IMR-90 (cell line): ENCODE data around the gene MAPK9. TPM values are rescaled to one million over a fixed set of nuclear protein-coding genes. Genes with fewer than 3 reads are reported as not detected.

Source experiments
- ATAC-seq: fragments of 200-7000 bp; cut with Tn5 transposase; 2 replicates; pipeline ENCODE4 v1.9.1; 2020; ENCODE audit warnings: low read depth, mild to moderate bottlenecking, moderate library complexity
- BruUV-seq: library from RNA; stranded (reverse); fragments of 400-500 nt; replicated peaks from 2 replicates; lab custom pipeline; 2021; lab: Mats Ljungman, UMichigan
- CTCF ChIA-PET: fragments of 300-600 bp; formaldehyde crosslinking; extraction: SDS; loops from one replicate; lab custom pipeline; 2021; ENCODE audit warnings: antibody characterized with exemption; lab: Yijun Ruan, JAX
- POLR2A ChIA-PET: fragments of 300-600 bp; sonication (Branson Sonifier 250); formaldehyde crosslinking; loops from one replicate; lab custom pipeline; 2022; ENCODE audit warnings: antibody characterized with exemption; ENCODE audit not compliant: unreplicated experiment; lab: Charles Lee
- DNase-seq: peaks from one replicate; pipeline ENCODE4 v3.0.0; 2013
- H2AFZ ChIP-seq: replicated peaks from 2 replicates; pipeline ENCODE3; 2013; ENCODE audit warnings: low read length, mild to moderate bottlenecking; ENCODE audit not compliant: poor library complexity
- H2AK5ac ChIP-seq: 2 replicates; pipeline ENCODE4 v1.6.1; 2013; ENCODE audit warnings: low read depth, low read length, inconsistent platforms
- H2AK9ac ChIP-seq: replicated peaks from 2 replicates; pipeline ENCODE3; 2013; ENCODE audit warnings: mild to moderate bottlenecking, low read depth, low read length, moderate library complexity; ENCODE audit not compliant: poor library complexity
- H2BK120ac ChIP-seq: 2 replicates; pipeline ENCODE4 v1.6.1; 2013; ENCODE audit warnings: low read depth, low read length, inconsistent platforms
- H2BK15ac ChIP-seq: 3 replicates; pipeline ENCODE4 v1.6.1; 2013; ENCODE audit warnings: low read depth, low read length, inconsistent platforms
- H2BK20ac ChIP-seq: 2 replicates; pipeline ENCODE4 v1.6.1; 2013; ENCODE audit warnings: low read depth, mild to moderate bottlenecking, inconsistent platforms, low read length, moderate library complexity
- H2BK5ac ChIP-seq: 2 replicates; pipeline ENCODE4 v1.6.1; 2013; ENCODE audit warnings: mild to moderate bottlenecking, low read depth, low read length, inconsistent platforms; ENCODE audit not compliant: poor library complexity, severe bottlenecking
- H3K14ac ChIP-seq: replicated peaks from 2 replicates; pipeline ENCODE4 v1.6.1; 2013; ENCODE audit warnings: low read depth, low read length, inconsistent platforms
- H3K18ac ChIP-seq: 2 replicates; pipeline ENCODE4 v1.6.1; 2013; ENCODE audit warnings: low read depth, low read length, control low read depth
- H3K23ac ChIP-seq: 2 replicates; pipeline ENCODE4 v1.6.1; 2013; ENCODE audit warnings: low read depth, low read length, inconsistent platforms
- H3K27ac ChIP-seq: 2 replicates; pipeline ENCODE4 v1.5.1; 2013; ENCODE audit warnings: mild to moderate bottlenecking, control low read depth, low read length; ENCODE audit not compliant: insufficient read depth
- H3K27me3 ChIP-seq: 2 replicates; pipeline ENCODE4 v1.6.1; 2013; ENCODE audit warnings: low read length; ENCODE audit not compliant: control insufficient read depth, insufficient read depth
- H3K36me3 ChIP-seq: 2 replicates; pipeline ENCODE4 v1.6.1; 2013; ENCODE audit warnings: low read length, mixed read lengths; ENCODE audit not compliant: control insufficient read depth, insufficient read depth
- H3K4ac ChIP-seq: 2 replicates; pipeline ENCODE4 v1.6.1; 2013; ENCODE audit warnings: low read depth, low read length, inconsistent platforms
- H3K4me1 ChIP-seq: 2 replicates; pipeline ENCODE4 v1.6.1; 2013; ENCODE audit warnings: low read length, mixed read lengths; ENCODE audit not compliant: control insufficient read depth, insufficient read depth
- H3K4me2 ChIP-seq: 2 replicates; pipeline ENCODE4 v1.6.1; 2013; ENCODE audit warnings: low read depth, mild to moderate bottlenecking, control low read depth, low read length, moderate library complexity
- H3K4me3 ChIP-seq: 2 replicates; pipeline ENCODE4 v1.5.1; 2013; ENCODE audit warnings: low read depth, mild to moderate bottlenecking, control low read depth, low read length, moderate library complexity; ENCODE audit not compliant: insufficient read depth
- H3K56ac ChIP-seq: 2 replicates; pipeline ENCODE4 v1.6.1; 2013; ENCODE audit warnings: low read length, inconsistent platforms; ENCODE audit not compliant: insufficient read depth; ENCODE audit errors: extremely low read depth
- H3K79me1 ChIP-seq, 2 experiments: 2 replicates each; pipeline ENCODE4 v1.6.1; 2013; ENCODE audit warnings: low read length in 2 of 2, inconsistent platforms in 1 of 2, low read depth in 1 of 2
- H3K9ac ChIP-seq: 2 replicates; pipeline ENCODE4 v1.6.1; 2013; ENCODE audit warnings: low read depth, low read length, control low read depth
- H3K9me1 ChIP-seq: 2 replicates; pipeline ENCODE4 v1.6.1; 2013; ENCODE audit warnings: low read length, inconsistent platforms; ENCODE audit not compliant: insufficient read depth
- H3K9me3 ChIP-seq: 2 replicates; pipeline ENCODE4 v1.6.1; 2013; ENCODE audit warnings: low read length; ENCODE audit not compliant: control insufficient read depth, insufficient read depth
- H4K20me1 ChIP-seq: 2 replicates; pipeline ENCODE4 v1.6.1; 2013; ENCODE audit warnings: low read length, inconsistent platforms; ENCODE audit not compliant: insufficient read depth
- H4K5ac ChIP-seq: 2 replicates; pipeline ENCODE4 v1.6.1; 2013; ENCODE audit warnings: mild to moderate bottlenecking, low read depth, low read length, control low read depth
- H4K8ac ChIP-seq, 2 experiments: 2 replicates each; pipeline ENCODE4 v1.6.1; 2013; ENCODE audit warnings: low read depth in 2 of 2, low read length in 2 of 2, control low read depth in 1 of 2, inconsistent platforms in 1 of 2
- H4K91ac ChIP-seq: 2 replicates; pipeline ENCODE4 v1.6.1; 2013; ENCODE audit warnings: low read depth, low read length, inconsistent platforms; ENCODE audit not compliant: insufficient read depth
- BHLHE40 ChIP-seq: fragments of 150-350 bp; IDR thresholded peaks from 2 replicates; pipeline ENCODE4 v1.6.1; 2016; ENCODE audit warnings: mild to moderate bottlenecking, low read depth, low read length
- CEBPB ChIP-seq: IDR thresholded peaks from 2 replicates; pipeline ENCODE4 v1.6.1; 2012; ENCODE audit warnings: low read depth, low read length, improper control_type of control experiment
- CHD1 ChIP-seq: IDR thresholded peaks from 2 replicates; pipeline ENCODE4 v1.6.1; 2012; ENCODE audit warnings: low read depth, low read length, improper control_type of control experiment
- FOS ChIP-seq: fragments of 150-350 bp; IDR thresholded peaks from 2 replicates; pipeline ENCODE4 v1.6.1; 2016; ENCODE audit warnings: low read depth, low read length
- MAFK ChIP-seq: IDR thresholded peaks from 2 replicates; pipeline ENCODE4 v1.6.1; 2012; ENCODE audit warnings: low read depth, low read length, improper control_type of control experiment
- MAZ ChIP-seq: IDR thresholded peaks from 2 replicates; pipeline ENCODE4 v1.6.1; 2012; ENCODE audit warnings: low read depth, mild to moderate bottlenecking, low read length, improper control_type of control experiment, moderate library complexity, borderline replicate concordance
- NFE2L2 ChIP-seq: fragments of 150-350 bp; IDR thresholded peaks from 2 replicates; pipeline ENCODE4 v1.6.1; 2016; ENCODE audit warnings: low read depth, mild to moderate bottlenecking, low read length
- POLR2A ChIP-seq: IDR thresholded peaks from 2 replicates; pipeline ENCODE4 v1.6.1; 2012; ENCODE audit warnings: mild to moderate bottlenecking, low read depth, low read length
- RCOR1 ChIP-seq: IDR thresholded peaks from 2 replicates; pipeline ENCODE4 v1.6.1; 2012; ENCODE audit warnings: mild to moderate bottlenecking, low read length, improper control_type of control experiment; ENCODE audit not compliant: insufficient replicate concordance
- SMC3 ChIP-seq: fragments of 150-350 bp; IDR thresholded peaks from 2 replicates; pipeline ENCODE4 v1.6.1; 2016; ENCODE audit warnings: low read depth, mild to moderate bottlenecking, antibody characterized with exemption, low read length, moderate library complexity
- WGBS, 2 experiments: methylation state at CpG; one replicate each; pipeline versions ENCODE4 v1.1.5 to v1.1.7; 2013; ENCODE audit warnings: missing lambda C conversion rate in 2 of 2; ENCODE audit not compliant: insufficient read length in 1 of 2; ENCODE audit errors: extremely low coverage in 2 of 2; 5-methylcytosine and 5-hydroxymethylcytosine counted together
- dilution Hi-C: fragments of 300-500 bp; cut with HindIII; formaldehyde crosslinking; loops from one replicate; pipeline ENCODE4 v1.14.3; 2018; ENCODE audit warnings: low sequenced_read_pairs; ENCODE audit not compliant: unreplicated experiment
- in situ Hi-C: fragments of 300-500 bp; cut with MboI; formaldehyde crosslinking; loops from 3 replicates; pipeline ENCODE4 v1.14.3; 2019; ENCODE audit warnings: low sequenced_read_pairs, inconsistent platforms, mixed read lengths
- intact Hi-C: fragments of 100-400 bp; cut with micrococcal nuclease; formaldehyde crosslinking; loops from 2 replicates; pipeline ENCODE4 v1.10.0; 2022
- polyA plus RNA-seq, 3 experiments: library from polyadenylated mRNA; depleted of rRNA; stranded (reverse); fragments of >200 nt; gene quantifications; 2 replicates each; pipeline ENCODE4 v1.2.3, GENCODE V29; 2012; ENCODE audit warnings: low replicate concordance in 1 of 3
- total RNA-seq: library from RNA; depleted of rRNA; stranded (reverse); fragments of >200 nt; gene quantifications from 2 replicates; pipeline ENCODE4 v1.2.3, GENCODE V29; 2012
- TF ChIP-seq, protein P1 (sequence below): fragments of 150-350 bp; IDR thresholded peaks from 2 replicates; pipeline ENCODE4 v1.6.1; 2017; ENCODE audit warnings: mild to moderate bottlenecking, antibody characterized with exemption, low read length, low read depth
- TF ChIP-seq, protein P2 (sequence below): fragments of 150-350 bp; IDR thresholded peaks from 2 replicates; pipeline ENCODE4 v1.6.1; 2016; ENCODE audit warnings: low read depth, mild to moderate bottlenecking, low read length, moderate library complexity, borderline replicate concordance
- TF ChIP-seq, protein P3 (sequence below): conservative IDR thresholded peaks from 2 replicates; pipeline ENCODE4 v1.5.1; 2012; ENCODE audit warnings: mild to moderate bottlenecking, low read depth, low read length, improper control_type of control experiment

Gene MAPK9
- total and polyA plus RNA-seq, 2 of the 4 experiments (the other 2 are of a cell fraction), result 22.9 to 23.3 TPM

DNA sequence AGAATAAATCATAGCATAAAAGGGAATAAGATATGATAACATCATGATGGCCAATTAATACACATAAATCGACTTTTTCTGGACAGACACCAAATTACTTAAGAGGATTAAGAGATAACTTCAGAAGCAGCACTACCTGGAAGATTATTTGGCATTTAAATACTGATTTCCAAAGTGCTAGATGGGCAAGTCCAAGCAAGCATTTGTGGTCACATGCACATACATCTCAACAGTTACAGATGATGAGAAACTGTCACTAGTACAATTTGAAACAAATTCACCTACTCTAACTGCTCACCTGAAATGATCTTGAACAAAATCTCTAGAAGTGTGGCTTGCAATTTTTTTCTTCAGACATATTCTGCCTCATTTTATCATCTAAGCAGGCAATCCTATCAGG is 56.0 kb downstream of the MAPK9 start:
- no peak for TF ChIP-seq BHLHE40
- TF ChIP-seq FOS, result no peak
- no peak for TF ChIP-seq CEBPB
- TF ChIP-seq, protein P1, sequence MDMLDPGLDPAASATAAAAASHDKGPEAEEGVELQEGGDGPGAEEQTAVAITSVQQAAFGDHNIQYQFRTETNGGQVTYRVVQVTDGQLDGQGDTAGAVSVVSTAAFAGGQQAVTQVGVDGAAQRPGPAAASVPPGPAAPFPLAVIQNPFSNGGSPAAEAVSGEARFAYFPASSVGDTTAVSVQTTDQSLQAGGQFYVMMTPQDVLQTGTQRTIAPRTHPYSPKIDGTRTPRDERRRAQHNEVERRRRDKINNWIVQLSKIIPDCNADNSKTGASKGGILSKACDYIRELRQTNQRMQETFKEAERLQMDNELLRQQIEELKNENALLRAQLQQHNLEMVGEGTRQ, result no peak
- no peak for TF ChIP-seq MAFK
- TF ChIP-seq NFE2L2, result no peak
- TF ChIP-seq, protein P2, sequence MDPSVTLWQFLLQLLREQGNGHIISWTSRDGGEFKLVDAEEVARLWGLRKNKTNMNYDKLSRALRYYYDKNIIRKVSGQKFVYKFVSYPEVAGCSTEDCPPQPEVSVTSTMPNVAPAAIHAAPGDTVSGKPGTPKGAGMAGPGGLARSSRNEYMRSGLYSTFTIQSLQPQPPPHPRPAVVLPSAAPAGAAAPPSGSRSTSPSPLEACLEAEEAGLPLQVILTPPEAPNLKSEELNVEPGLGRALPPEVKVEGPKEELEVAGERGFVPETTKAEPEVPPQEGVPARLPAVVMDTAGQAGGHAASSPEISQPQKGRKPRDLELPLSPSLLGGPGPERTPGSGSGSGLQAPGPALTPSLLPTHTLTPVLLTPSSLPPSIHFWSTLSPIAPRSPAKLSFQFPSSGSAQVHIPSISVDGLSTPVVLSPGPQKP, result no peak
- no peak for TF ChIP-seq POLR2A
- no peak for TF ChIP-seq CHD1
- TF ChIP-seq, protein P3, sequence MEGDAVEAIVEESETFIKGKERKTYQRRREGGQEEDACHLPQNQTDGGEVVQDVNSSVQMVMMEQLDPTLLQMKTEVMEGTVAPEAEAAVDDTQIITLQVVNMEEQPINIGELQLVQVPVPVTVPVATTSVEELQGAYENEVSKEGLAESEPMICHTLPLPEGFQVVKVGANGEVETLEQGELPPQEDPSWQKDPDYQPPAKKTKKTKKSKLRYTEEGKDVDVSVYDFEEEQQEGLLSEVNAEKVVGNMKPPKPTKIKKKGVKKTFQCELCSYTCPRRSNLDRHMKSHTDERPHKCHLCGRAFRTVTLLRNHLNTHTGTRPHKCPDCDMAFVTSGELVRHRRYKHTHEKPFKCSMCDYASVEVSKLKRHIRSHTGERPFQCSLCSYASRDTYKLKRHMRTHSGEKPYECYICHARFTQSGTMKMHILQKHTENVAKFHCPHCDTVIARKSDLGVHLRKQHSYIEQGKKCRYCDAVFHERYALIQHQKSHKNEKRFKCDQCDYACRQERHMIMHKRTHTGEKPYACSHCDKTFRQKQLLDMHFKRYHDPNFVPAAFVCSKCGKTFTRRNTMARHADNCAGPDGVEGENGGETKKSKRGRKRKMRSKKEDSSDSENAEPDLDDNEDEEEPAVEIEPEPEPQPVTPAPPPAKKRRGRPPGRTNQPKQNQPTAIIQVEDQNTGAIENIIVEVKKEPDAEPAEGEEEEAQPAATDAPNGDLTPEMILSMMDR, result no peak
- no peak for TF ChIP-seq SMC3
- TF ChIP-seq RCOR1, result no peak
- no peak for TF ChIP-seq MAZ
- no peak overlapping the region for H2BK20ac ChIP-seq
- H4K5ac ChIP-seq, result no peak overlapping the region
- H3K9me3 ChIP-seq, result 0 out of 2 replicates have a peak, but pooled peaks cover 2% of the 10 kb centered on the region
- H3K9ac ChIP-seq, result no peak overlapping the region
- in situ Hi-C loops (no loop called here), dilution Hi-C loops (no loop called here), intact Hi-C loops (no loop called here)
- H3K4ac ChIP-seq, result no peak overlapping the region
- H3K56ac ChIP-seq, result no peak overlapping the region
- H3K9me1 ChIP-seq, result no peaks in the 10 kb centered on the region; the same call in 1 of the 2 replicates
- H2BK15ac ChIP-seq, result no peak overlapping the region
- ChIA-PET CTCF (interaction anchor here (1.0 kb wide), 1 partner anchor 26 kb away, joined by 5 read pairs; the partner anchor contains the start of gene RASGEF1C), POLR2A (interaction anchor here (0.5 kb wide), 1 partner anchor 45 kb away, joined by 4 read pairs; no protein-coding TSS in a partner anchor)
- no peak overlapping the region for H3K4me3 ChIP-seq
- no peak overlapping the region for H3K27ac ChIP-seq
- no peaks in the 10 kb centered on the region for H3K79me1 ChIP-seq
- H4K91ac ChIP-seq, result no peak overlapping the region
- no peak overlapping the region for H4K8ac ChIP-seq
- H3K4me1 ChIP-seq, result no peaks in the 10 kb centered on the region
- no peak overlapping the region for H3K4me2 ChIP-seq
- no TSS peak for BruUV-seq
- H2AK5ac ChIP-seq, result no peak overlapping the region
- no peak overlapping the region for H2BK120ac ChIP-seq
- H3K27me3 ChIP-seq, result no peaks in the 10 kb centered on the region
- H2AFZ ChIP-seq, result no peak overlapping the region
- no peak overlapping the region for H3K14ac ChIP-seq
- H3K23ac ChIP-seq, result no peak overlapping the region
- H3K36me3 ChIP-seq, result peaks cover 36% of the 10 kb centered on the region
- no peak overlapping the region for H2BK5ac ChIP-seq
- no peak overlapping the region for H2AK9ac ChIP-seq
- ATAC-seq, result no peak
- WGBS, 2 experiments, result no CpG with 5 or more reads among the region's 1 CpG
- no peak for DNase-seq
- H3K18ac ChIP-seq, result no peak overlapping the region
- H4K20me1 ChIP-seq, result no peaks in the 10 kb centered on the region
